ENCODE results near the gene FAM47E.

The FAM47E gene

DNA sequence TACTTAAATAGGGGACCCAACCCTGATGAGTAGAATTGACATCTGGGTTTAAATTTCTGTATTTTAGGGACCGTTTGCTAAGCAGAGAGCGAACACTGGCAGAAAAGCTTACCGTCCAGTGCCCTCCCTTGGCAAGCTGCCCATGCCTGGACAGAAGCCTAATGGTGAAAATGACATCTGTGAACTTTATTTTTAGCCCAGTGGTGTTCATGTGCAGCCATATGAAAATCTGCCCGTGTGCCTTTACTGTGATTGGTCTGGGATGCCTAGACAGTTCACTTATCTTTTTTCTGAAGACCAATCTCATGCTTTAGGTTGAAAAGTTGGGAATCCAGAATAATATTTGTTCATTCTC is 56.1 kb downstream of the FAM47E start:
- no peak overlapping the region for H3K4me3 ChIP-seq (ENCODE audit: low read length)
- TF ChIP-seq ZNF274 (IDR thresholded peaks at IDR 0.05; ENCODE audit: low read depth, low read length) = no peak

DNA sequence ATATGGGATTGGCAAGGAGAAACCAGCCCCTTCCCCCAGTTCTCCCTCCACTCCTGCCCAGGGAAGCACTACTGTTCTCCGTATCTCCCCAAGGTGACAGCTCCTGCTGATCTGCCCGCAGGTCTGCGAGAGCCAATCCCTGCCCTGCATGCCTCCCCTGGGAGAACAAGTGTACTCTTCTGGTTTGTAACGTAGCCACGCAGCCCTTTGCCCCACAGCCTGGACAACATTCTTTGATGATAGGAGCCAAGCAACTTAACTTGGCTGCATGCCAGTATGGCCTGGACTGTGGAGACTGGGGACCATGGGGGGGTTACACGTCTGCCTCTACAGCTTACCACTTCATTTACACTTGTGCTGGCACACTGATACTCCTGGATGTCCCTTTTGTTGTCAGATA is 57.0 kb downstream of the FAM47E start:
- no peak for TF ChIP-seq ZNF274 (IDR thresholded peaks at IDR 0.05; ENCODE audit: low read depth, low read length)
- no peak overlapping the region for H3K4me3 ChIP-seq (ENCODE audit: low read length)

DNA sequence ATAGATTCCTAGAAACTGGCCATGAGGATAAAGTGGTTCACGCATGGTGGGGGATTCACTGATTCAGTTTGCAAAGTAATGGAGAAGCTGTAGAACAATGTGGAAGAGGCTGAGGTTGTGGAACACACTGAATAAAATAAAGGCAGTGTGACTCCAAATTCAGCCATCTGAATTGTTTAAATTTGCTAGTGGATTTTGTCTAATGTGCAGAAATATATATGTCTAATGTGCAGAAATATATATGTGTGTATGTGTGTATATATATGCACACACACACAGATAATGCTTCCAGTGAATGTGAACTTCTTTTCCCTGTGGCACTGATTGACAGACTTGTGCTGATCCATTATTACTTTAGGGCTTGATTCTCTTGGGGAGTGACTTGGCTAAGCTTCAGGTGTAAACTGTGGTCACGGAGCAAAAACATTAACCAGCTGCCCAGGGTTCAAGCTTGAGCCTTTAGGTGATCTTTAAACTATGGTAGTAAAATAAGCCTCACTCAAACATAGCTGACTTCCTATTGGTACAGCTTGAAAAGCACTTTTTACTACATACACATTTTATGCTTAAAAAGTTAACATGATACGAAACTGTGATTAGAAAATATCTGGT is 58.5 kb downstream of the FAM47E start:
- no peak for TF ChIP-seq ZNF274 (IDR thresholded peaks at IDR 0.05; ENCODE audit: low read depth, low read length)
- no peak overlapping the region for H3K4me3 ChIP-seq (ENCODE audit: low read length)

DNA sequence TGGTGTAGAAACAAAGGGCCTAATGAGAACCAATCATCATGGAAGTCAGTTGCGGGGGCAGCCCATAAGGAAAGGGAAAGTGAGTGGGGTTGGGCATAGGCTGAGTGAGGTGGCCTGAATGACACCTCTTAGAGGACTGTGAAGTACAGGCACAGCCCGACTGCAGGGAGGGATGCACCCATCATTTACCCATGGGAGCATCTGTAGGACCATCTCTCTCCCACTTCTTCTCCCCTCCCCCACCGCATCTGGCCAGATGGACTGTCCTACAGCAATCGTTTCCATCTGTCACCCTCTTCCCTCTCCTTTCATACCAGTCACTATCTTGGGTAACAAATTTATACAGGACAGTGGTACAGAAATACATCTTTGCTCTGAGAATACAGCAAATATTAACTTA is 59.2 kb downstream of the FAM47E start:
- no peak for TF ChIP-seq ZNF274 (IDR thresholded peaks at IDR 0.05; ENCODE audit: low read depth, low read length)

DNA sequence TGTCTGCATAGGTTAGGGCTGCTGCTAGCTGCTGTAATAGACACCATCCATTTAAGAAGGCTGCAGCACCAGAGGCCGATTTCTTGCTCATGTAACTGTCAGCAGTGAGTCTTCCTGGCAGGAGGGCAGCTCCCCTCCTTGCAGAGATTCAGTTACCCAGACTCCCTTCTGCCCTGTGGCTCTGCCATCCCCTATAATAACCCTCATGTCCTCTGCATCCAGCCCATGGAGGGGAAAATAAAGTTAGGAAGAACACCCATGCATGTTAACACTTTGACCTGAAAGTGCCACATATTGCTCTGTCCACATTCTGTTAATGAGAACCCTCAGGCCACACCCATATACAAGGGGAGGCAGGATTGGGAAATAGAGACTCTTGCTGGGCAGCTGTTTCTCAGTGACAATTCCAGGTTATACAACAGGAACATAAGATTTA is 60.4 kb downstream of the FAM47E start:
- TF ChIP-seq ZNF274 (IDR thresholded peaks at IDR 0.05; ENCODE audit: low read depth, low read length) = no peak
- H3K4me3 ChIP-seq (ENCODE audit: low read length) = no peak overlapping the region

More for the DNA sequence above, 59.2 kb downstream of the FAM47E start:
- no peak overlapping the region for H3K4me3 ChIP-seq (ENCODE audit: low read length)

DNA sequence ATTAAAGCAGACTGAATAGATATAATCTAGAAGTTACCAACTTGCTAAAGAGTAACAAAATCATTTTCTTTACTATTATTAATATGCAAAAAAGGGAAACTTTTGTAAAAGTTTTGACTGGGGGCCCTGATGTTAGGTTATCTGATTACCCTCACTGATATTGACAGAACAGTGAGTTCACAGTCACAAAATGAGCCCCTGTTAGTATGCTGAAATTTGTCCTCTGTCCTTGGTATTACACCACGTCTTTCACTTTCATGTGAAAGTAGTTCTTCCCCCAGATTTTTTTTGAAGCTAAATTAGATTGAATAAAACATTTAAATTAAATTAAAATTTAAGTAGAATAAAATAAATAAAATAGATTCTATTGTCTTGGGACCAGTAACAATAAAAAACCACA is 60.9 kb downstream of the FAM47E start:
- no peak for TF ChIP-seq ZNF274 (IDR thresholded peaks at IDR 0.05; ENCODE audit: low read depth, low read length)

DNA sequence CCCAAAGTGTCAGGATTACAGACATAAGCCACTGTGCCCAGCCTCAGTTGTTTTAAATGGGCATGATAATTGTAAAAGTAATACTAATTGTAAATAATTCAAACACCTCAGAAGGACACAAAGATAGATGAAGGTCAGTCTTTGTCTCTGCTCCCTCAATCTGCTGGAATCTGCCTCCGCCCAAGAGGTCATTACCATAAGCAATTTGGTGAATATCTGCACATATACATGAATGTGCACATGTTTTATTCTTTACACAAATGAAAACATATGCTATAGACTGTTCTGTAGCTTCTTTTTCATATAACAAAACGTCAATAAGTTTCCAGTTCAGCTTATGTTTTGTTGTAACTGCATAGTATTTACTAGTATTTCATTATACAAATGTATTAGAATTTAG is 62.0 kb downstream of the FAM47E start:
- no peak overlapping the region for H3K4me3 ChIP-seq (ENCODE audit: low read length)
- TF ChIP-seq ZNF274 (IDR thresholded peaks at IDR 0.05; ENCODE audit: low read depth, low read length) = no peak

More for the DNA sequence above, 60.9 kb downstream of the FAM47E start:
- H3K4me3 ChIP-seq (ENCODE audit: low read length) = no peak overlapping the region

DNA sequence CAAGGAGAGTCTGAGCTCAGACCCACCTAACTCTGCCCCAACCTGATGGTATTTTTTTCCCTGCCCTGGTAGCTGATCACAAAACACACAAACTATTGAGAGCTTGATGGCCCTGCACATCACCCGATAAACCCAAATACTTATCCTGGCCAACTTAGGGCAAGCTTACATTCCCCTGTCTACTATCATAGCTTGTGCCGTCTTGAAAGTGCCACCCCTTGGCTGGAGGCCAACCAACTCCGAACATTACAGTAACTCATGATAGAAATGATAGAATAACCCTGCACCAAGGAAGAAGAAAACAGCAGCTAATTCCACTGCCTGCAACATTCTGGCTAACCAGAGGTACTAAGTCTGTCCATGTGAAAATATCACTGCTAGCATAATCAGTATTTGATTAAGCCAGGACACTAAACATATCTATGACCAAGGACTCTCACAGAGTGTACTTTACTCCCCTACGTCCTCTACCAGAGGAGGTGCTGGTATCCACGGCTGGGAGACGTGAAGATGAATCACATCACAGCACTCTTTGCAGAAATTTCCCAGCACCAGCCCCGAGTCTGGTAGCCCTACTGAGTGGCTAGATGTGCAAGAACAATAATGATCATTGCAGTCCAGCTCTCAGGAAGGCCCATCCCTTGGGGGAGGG is 63.9 kb downstream of the FAM47E start:
- no peak overlapping the region for H3K4me3 ChIP-seq (ENCODE audit: low read length)
- TF ChIP-seq ZNF274 (IDR thresholded peaks at IDR 0.05; ENCODE audit: low read depth, low read length) = no peak

DNA sequence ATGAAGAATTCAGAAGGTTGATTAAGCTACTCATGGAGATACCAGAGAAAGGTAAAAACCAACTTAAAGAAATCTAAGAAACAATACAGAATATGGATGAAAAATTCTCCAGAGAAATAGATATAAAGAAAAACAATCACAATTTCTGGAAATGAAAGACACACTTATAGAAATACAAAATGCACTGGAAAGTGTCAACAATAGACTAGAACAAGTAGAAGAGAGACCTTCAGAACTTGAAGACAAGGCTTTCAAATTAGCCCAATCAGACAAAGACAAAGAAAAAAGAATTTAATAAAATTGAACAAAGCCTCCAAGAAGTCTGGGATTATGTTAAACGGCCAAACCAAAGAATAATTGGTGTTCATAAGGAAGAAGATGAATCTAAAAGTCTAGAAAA is 64.6 kb downstream of the FAM47E start:
- no peak for TF ChIP-seq ZNF274 (IDR thresholded peaks at IDR 0.05; ENCODE audit: low read depth, low read length)
- no peak overlapping the region for H3K4me3 ChIP-seq (ENCODE audit: low read length)

DNA sequence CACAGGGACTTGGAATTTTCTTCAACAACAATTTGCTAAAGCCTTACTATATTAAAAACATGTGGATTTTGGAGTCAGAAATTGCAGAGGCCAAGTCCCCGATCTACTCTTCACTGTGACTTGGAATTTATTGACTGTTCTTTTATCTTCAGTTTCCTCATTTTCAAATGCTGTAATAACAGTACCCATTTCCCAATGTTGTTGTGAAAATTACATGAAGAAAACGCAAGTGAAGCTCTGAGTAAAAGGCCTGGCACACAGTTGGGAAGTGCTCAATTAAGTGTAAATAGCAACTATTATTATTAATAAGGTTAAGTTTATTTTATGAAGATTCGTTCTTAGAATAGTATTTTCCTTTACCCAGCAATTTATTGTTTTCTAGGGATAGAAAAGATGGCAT is 70.7 kb downstream of the FAM47E start:
- no peak overlapping the region for H3K4me3 ChIP-seq (ENCODE audit: low read length)
- TF ChIP-seq ZNF274 (IDR thresholded peaks at IDR 0.05; ENCODE audit: low read depth, low read length) = no peak

DNA sequence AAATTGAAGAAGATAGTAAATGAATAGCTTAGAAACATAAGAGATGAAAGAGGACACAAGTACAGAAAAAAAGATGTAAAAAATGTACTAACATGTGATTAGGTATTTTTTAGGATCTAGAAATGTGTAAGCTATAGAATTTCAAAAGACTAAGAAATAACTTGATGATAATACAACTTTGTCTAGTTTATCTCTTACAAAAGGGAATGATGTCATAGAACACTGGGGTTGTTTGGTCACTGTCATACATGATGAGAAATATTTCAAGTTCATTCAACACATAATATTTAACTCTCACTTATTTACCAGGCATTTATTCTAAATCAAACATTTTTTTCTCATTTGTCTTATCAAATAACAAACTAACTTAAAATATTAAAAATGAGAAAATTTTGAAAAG is 73.6 kb downstream of the FAM47E start:
- no peak overlapping the region for H3K4me3 ChIP-seq (ENCODE audit: low read length)
- no peak for TF ChIP-seq ZNF274 (IDR thresholded peaks at IDR 0.05; ENCODE audit: low read depth, low read length)

DNA sequence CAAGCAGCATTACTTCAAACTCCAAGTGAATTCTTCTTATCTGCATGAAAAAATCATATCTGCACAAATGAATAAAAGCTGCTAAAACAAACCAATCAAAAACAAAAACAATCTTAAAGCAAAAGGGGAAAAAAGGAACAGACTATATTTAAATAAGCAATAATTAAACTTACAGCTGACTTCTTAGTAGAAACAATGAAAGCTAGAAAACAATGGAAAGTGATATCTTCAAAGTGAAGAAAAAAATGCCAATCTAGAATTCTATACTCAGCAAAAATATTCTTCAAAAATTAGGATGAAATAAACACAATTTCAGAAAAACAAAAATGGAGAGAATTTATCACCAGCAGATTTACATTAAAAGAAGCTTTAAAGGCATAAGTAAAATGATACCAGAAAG is 75.0 kb downstream of the FAM47E start:
- no peak for TF ChIP-seq ZNF274 (IDR thresholded peaks at IDR 0.05; ENCODE audit: low read depth, low read length)
- H3K4me3 ChIP-seq (ENCODE audit: low read length) = no peak overlapping the region

Measured in GM08714 (cell line).